B cell (primary cell): ENCODE data around the gene GIPC1. TPM values are rescaled to one million over a fixed set of nuclear protein-coding genes. Genes with fewer than 3 reads are reported as not detected.

ENCODE experiments used
- ATAC-seq: fragments of 200-7000 bp; cut with Tn5 transposase; one replicate; pipeline ENCODE4 v1.10.0; 2021; ENCODE audit warnings: low read depth, mild to moderate bottlenecking, moderate number of reproducible peaks, moderate library complexity
- CTCF ChIA-PET: fragments of 350-600 bp; sonication (Branson Sonifier 250); formaldehyde crosslinking; loops from one replicate; lab custom pipeline; 2021; ENCODE audit warnings: antibody characterized with exemption, inconsistent platforms; lab: Charles Lee
- POLR2A ChIA-PET: fragments of 350-600 bp; sonication (Branson Sonifier 250); formaldehyde crosslinking; loops from one replicate; lab custom pipeline; 2021; ENCODE audit warnings: antibody characterized with exemption; lab: Charles Lee
- DNase-seq: peaks from one replicate; pipeline ENCODE4 v3.0.0; 2013
- H2AFZ ChIP-seq: 2 replicates; pipeline ENCODE4 v1.6.1; 2012; ENCODE audit warnings: mild to moderate bottlenecking, low read depth, low read length; ENCODE audit not compliant: insufficient read depth, poor library complexity, severe bottlenecking
- H3K27ac ChIP-seq, 2 donors: 1 replicate in 1 of 2; 2 replicates in 1 of 2; pipeline ENCODE4 v1.5.1; 2012 to 2013; ENCODE audit warnings: low read length in 2 of 2, mild to moderate bottlenecking in 2 of 2, moderate library complexity in 1 of 2
- H3K27me3 ChIP-seq, 4 experiments: fragments of 200-600 bp in 1 of 4; sonication (generic) in 1 of 4; replicated peaks in 1 of 4; 1 replicate in 2 of 4; 2 replicates in 2 of 4; pipeline versions ENCODE4 v1.6.1 to v1.7.0; 2013 to 2016; ENCODE audit warnings: low read length in 3 of 4, mild to moderate bottlenecking in 2 of 4, mixed read lengths in 1 of 4, moderate library complexity in 1 of 4; ENCODE audit not compliant: insufficient read depth in 4 of 4, control insufficient read depth in 3 of 4; ENCODE audit errors: control extremely low read depth in 1 of 4
- H3K36me3 ChIP-seq, 2 experiments: replicated peaks in 1 of 2; 1 replicate in 1 of 2; 2 replicates in 1 of 2; pipeline versions ENCODE4 v1.6.1 to v1.7.1; 2013; ENCODE audit warnings: low read length in 1 of 2; ENCODE audit not compliant: insufficient read depth in 2 of 2, control insufficient read depth in 1 of 2; ENCODE audit errors: control extremely low read depth in 1 of 2, extremely low read depth in 1 of 2
- H3K4me1 ChIP-seq, 2 donors: fragments of 200-600 bp in 1 of 2; sonication (generic) in 1 of 2; 1 replicate in 1 of 2; 2 replicates in 1 of 2; pipeline versions ENCODE4 v1.5.1 to v1.6.1; 2013 to 2017; ENCODE audit warnings: low read length in 2 of 2; ENCODE audit not compliant: control insufficient read depth in 2 of 2, insufficient read depth in 2 of 2
- H3K4me2 ChIP-seq: replicated peaks from 2 replicates; pipeline ENCODE3; 2012; ENCODE audit warnings: mild to moderate bottlenecking, low read depth, low read length; ENCODE audit not compliant: poor library complexity, severe bottlenecking
- H3K4me3 ChIP-seq, 5 experiments: fragments of 200-600 bp in 1 of 5; sonication (generic) in 1 of 5; 1 replicate in 3 of 5; 2 replicates in 2 of 5; pipeline versions ENCODE4 v1.5.1 to v1.7.0; 2011 to 2016; ENCODE audit warnings: low read length in 4 of 5, mild to moderate bottlenecking in 4 of 5, low read depth in 2 of 5, control low read depth in 1 of 5, moderate library complexity in 1 of 5; ENCODE audit not compliant: insufficient read depth in 1 of 5; ENCODE audit errors: control extremely low read depth in 1 of 5, extremely low read depth in 1 of 5
- H3K79me2 ChIP-seq: fragments of 200-600 bp; sonication (generic); one replicate; pipeline ENCODE4 v1.6.0; 2016; ENCODE audit warnings: low read length; ENCODE audit not compliant: control insufficient read depth, insufficient read depth
- H3K9ac ChIP-seq: fragments of 200-600 bp; sonication (generic); 2 replicates; pipeline ENCODE4 v1.6.1; 2017; ENCODE audit warnings: mild to moderate bottlenecking, low read length, moderate library complexity
- H3K9me3 ChIP-seq, 3 donors: one replicate each; pipeline versions ENCODE4 v1.6.1 to v1.7.1; 2013; ENCODE audit warnings: low read length in 2 of 3; ENCODE audit not compliant: control insufficient read depth in 2 of 3, insufficient read depth in 1 of 3; ENCODE audit errors: control extremely low read depth in 1 of 3
- H4K20me1 ChIP-seq: 2 replicates; pipeline ENCODE4 v1.6.0; 2012; ENCODE audit warnings: mild to moderate bottlenecking, low read length; ENCODE audit not compliant: insufficient read depth, control insufficient read depth, poor library complexity, severe bottlenecking
- H3K27ac Mint-ChIP-seq: one replicate; pipeline ENCODE4 v1.8.0; 2021; ENCODE audit warnings: mixed read lengths
- H3K27me3 Mint-ChIP-seq: one replicate; pipeline ENCODE4 v1.8.0; 2021; ENCODE audit warnings: mixed read lengths
- H3K4me1 Mint-ChIP-seq: one replicate; pipeline ENCODE4 v1.8.0; 2021; ENCODE audit warnings: mixed read lengths
- H3K4me3 Mint-ChIP-seq: one replicate; pipeline ENCODE4 v1.8.0; 2021; ENCODE audit warnings: mixed read lengths
- H3K9me3 Mint-ChIP-seq: one replicate; pipeline ENCODE4 v1.8.0; 2022; ENCODE audit warnings: mixed read lengths; ENCODE audit not compliant: insufficient read depth
- CTCF ChIP-seq: fragments of 200-600 bp; IDR thresholded peaks from one replicate; pipeline ENCODE4 v1.8.0; 2022; ENCODE audit warnings: antibody characterized with exemption, mild to moderate bottlenecking
- EZH2 ChIP-seq: IDR thresholded peaks from 2 replicates; pipeline ENCODE4 v1.6.1; 2012; ENCODE audit warnings: borderline replicate concordance, low read depth, mild to moderate bottlenecking, moderate library complexity, low read length; ENCODE audit not compliant: insufficient read depth, poor library complexity, severe bottlenecking
- WGBS: methylation state at CpG from one replicate; pipeline ENCODE4 v1.1.5; 2013; ENCODE audit warnings: missing lambda C conversion rate; ENCODE audit not compliant: insufficient coverage; 5-methylcytosine and 5-hydroxymethylcytosine counted together
- intact Hi-C: fragments of 100-400 bp; cut with micrococcal nuclease; formaldehyde crosslinking; loops from one replicate; pipeline ENCODE4 v1.10.0; 2022
- polyA plus RNA-seq: library from polyadenylated mRNA; depleted of rRNA; stranded (reverse); fragments of >200 nt; gene quantifications from 2 replicates; pipeline ENCODE4 v1.2.3, GENCODE V29; 2012
- total RNA-seq, 2 donors: library from RNA; stranded (reverse); fragments of 120-200 nt in 1 of 2; gene quantifications; 1 replicate in 1 of 2; 2 replicates in 1 of 2; pipeline versions ENCODE4 v1.2.3 to v1.2.4, GENCODE V29; 2013 to 2022

Gene GIPC1
- total and polyA plus RNA-seq, 2 donors (not counting 1 experiment from before 2014, with no cell fraction given): 11.3 to 12.0 TPM

- no peak for ATAC-seq
- Histone ChIP-seq H3K27ac (no peak overlapping the region), H3K36me3 (no peaks in the 10 kb centered on the region), H3K4me3 (no peak overlapping the region), H2AFZ (no peak overlapping the region), H3K27me3 (peaks cover 0 to 28% (median 14%) of the 10 kb centered on the region in 4 experiments), H3K79me2 (no peaks in the 10 kb centered on the region), H4K20me1 (peaks cover 8% of the 10 kb centered on the region), H3K4me1 (peaks cover 30 to 33% of the 10 kb centered on the region in 2 donors), H3K9me3 (peaks cover 0 to 6% (median 0%) of the 10 kb centered on the region in 3 donors), H3K9ac (no peak overlapping the region), H3K4me2 (no peak overlapping the region)
- intact Hi-C loops: no loop called here
- ChIA-PET POLR2A (no interaction called here), CTCF (interaction anchor here (1.5 kb wide), 1 partner anchor 276 kb away, joined by 3 read pairs; no protein-coding TSS in a partner anchor)
- no peaks in the 10 kb centered on the region for H3K9me3 Mint-ChIP-seq
- no peak for DNase-seq
- TF ChIP-seq CTCF: no peak
- TF ChIP-seq EZH2: no peak
- H3K27me3 Mint-ChIP-seq: peaks cover 28% of the 10 kb centered on the region
- H3K27ac Mint-ChIP-seq: no peak overlapping the region
- 89% methylated on average over 7 of the region's 7 CpGs for WGBS
- peaks cover 27% of the 10 kb centered on the region for H3K4me1 Mint-ChIP-seq
- no peak overlapping the region for H3K4me3 Mint-ChIP-seq
These were observed 19.6 kb downstream of the GIPC1 start for GRCh38 chr19:14476327-14476672.

GRCh38 chr19:14475251-14476073 is 20.5 kb downstream of the GIPC1 start, which contains the start of gene PTGER1:
Gene PTGER1 (minus strand): TSS chr19:14475354. CDS start chr19:14474320, 1,034 bp downstream.
- H3K27me3 Mint-ChIP-seq: peaks cover 28% of the 10 kb centered on the region
- intact Hi-C loops: no loop called here
- no peaks in the 10 kb centered on the region for H3K9me3 Mint-ChIP-seq
- 15% methylated on average over 32 of the region's 33 CpGs for WGBS
- H3K4me3 ChIP-seq: no peak within 1 kb of the TSS
- DNase-seq (peak; percentile 33), ATAC-seq (no peak)
- no peaks in the 10 kb centered on the region for H3K79me2 ChIP-seq
- no peak within 1 kb of the TSS for H3K27ac ChIP-seq
- H3K27ac Mint-ChIP-seq: peak within 1 kb of the TSS; percentile 32
- peaks cover 0 to under 1% of the 10 kb centered on the region in 2 experiments for H3K36me3 ChIP-seq
- ChIA-PET POLR2A (no interaction called here), CTCF (interaction anchor here (1.0 kb wide), 1 partner anchor 339 kb away, joined by 3 read pairs; the partner anchor contains the start of gene ASF1B)
- no peak within 1 kb of the TSS for H3K9ac ChIP-seq
- H3K9me3 ChIP-seq: peaks cover 0 to 6% (median 0%) of the 10 kb centered on the region in 3 donors
- H3K4me1 Mint-ChIP-seq: peaks cover 27% of the 10 kb centered on the region
- H3K27me3 ChIP-seq: peaks cover 0 to 28% (median 14%) of the 10 kb centered on the region in 4 experiments
- peaks cover 29 to 33% of the 10 kb centered on the region in 2 donors for H3K4me1 ChIP-seq
- peak within 1 kb of the TSS; percentile 8 for H3K4me3 Mint-ChIP-seq
- H2AFZ ChIP-seq: no peak within 1 kb of the TSS
- TF ChIP-seq CTCF (no peak), EZH2 (no peak)
- peaks cover 8% of the 10 kb centered on the region for H4K20me1 ChIP-seq
- H3K4me2 ChIP-seq: peak within 1 kb of the TSS; percentile 89
